ENCODE measurements around the gene DECR2.
"Not testable (repeated sequence)": the region's sequence is repeated elsewhere in the genome, so short reads cannot be mapped to it uniquely, and the experiment has no call there.

DECR2 gene

DNA sequence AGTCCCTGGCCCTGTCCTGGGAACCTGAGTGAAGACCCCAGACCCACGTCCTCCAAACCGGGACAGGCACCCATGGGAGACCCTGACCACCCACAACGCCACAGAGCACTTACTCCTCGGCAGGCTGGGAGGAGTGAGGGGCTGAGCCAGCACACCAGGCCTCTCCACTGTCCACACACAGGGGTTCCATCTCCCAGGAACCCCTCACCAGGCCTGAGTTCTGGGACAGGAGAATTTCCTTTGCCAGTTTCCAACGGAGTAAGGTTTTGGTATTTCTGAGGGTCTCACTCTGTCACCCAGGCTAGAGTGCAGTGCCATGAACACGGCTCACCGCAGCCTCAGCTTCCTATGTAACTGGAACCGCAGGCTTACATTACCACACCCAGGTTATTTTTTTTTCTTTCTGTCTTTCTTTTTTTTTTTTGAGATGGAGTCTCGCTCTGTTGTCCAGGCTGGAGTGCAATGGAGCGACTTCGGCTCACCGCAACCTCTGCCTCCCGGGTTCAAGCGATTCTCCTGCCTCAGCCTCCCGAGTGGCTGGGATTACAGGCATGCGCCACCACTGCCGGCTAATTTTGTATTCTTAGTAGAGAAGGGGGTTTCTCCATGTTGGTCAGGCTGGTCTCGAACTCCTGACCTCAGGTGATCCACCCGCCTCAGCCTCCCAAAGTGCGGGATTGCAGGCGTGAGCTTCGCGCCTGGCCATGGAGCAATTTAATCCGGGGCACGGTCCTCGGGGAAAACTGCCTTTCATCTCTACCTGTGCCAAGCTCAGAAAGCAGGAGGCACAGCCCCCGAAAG, 21.5 kb upstream of the DECR2 start:
- no peak for DNase-seq

DNA sequence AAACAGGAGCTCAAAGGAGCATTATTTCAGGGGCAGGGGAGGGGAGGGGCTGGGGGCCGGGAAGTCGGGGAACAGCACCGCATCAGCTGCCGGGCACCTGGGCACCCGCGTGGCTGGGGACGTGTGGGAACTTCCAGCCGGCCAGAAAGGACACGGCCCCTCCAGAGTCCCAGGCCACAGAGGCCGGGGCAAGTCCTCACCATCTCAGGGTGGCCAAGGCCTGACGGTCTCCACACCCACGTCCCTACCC, 21.0 kb upstream of the DECR2 start:
- no peak for DNase-seq

DNA sequence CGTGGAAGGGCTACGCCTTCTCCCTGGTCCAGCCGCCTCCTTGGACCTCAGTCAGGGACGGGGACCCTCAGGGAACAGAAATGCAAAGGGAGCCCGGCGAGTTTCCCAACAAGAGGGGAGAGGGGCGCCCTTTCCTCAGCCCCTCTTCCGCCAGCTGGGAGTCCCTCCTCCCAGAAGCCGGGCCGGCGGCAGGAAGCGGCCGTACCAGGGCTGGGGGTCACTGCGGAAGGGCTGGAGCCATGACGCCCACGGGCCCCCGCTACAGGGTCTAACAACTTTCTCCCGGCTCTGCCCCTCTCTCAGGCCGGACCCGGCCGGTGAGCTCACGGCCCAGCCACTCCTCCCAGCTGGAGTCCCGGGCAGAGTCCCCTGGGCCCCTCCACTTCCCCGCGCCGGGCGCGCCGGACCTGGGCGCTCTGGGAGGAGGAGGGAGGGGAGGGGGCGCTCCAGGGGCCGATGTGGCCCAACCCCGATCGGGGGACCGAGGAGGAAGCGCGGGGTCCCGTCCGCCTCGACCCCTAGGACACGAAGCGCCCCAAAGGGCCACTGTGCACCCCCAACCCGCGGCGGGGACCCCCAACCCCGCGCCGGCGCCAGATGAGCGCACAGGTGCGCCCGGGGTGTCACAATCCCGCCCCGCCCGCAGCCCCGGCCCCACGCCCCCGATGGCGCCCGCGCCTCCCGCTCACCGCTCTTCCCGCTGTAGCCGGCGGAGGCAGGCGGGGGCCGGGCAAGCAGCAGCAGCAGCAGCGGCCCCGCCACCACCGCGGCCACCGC, 20.5 kb upstream of the DECR2 start:
- no peak for DNase-seq

DNA sequence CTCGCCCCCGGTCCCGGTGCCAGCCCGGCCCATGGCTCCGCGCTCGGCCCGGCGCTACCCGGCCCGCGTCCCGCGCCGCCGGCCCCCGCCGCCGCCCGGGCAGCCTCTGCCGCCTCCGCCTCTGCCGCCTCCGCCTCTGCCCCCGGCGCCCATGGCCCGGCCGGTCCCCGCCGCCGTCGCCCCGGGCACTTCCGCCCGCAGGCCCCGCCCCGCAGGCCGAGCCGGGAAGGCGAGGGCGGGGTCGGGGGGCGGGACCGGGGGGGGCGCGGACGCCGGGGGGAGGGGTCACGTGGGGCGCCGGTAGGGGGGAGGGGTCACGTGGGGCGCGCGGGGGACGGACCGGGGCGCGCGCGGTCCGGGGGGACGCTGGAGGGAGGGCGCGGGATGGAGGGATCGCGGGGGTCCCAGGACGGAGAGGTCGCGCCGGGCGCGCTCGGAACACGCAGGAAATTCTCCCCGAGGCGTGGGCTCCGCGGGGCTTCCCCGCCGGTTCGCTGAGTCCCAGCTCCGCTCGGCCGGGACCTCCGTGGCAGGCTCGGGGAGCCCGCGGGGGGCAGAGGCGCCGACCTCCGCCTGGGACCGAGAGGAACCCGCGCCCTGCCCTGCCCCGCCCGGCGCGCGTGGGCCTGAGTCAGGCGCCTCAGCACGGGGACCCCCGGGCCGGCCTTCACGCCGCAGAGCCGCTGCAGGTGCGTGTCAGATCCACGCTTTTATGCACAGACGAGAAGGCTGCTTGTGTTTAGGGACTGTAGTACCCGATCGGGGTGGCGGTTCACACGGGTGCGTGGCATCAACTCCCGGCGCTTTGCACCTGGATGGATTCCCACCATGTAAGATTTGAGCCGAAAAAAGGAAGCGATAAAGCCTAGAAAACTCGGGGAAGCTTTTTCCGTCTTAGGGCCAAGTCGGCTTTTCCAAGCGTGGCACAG, 19.6 kb upstream of the DECR2 start, which contains the start of gene PGAP6:
TSS of gene PGAP6 (minus strand) at position 190 of the 929 bp plus-strand sequence. CDS start at position 33, 157 bp downstream.
- DNase-seq: peak; percentile 57 to 77

DNA sequence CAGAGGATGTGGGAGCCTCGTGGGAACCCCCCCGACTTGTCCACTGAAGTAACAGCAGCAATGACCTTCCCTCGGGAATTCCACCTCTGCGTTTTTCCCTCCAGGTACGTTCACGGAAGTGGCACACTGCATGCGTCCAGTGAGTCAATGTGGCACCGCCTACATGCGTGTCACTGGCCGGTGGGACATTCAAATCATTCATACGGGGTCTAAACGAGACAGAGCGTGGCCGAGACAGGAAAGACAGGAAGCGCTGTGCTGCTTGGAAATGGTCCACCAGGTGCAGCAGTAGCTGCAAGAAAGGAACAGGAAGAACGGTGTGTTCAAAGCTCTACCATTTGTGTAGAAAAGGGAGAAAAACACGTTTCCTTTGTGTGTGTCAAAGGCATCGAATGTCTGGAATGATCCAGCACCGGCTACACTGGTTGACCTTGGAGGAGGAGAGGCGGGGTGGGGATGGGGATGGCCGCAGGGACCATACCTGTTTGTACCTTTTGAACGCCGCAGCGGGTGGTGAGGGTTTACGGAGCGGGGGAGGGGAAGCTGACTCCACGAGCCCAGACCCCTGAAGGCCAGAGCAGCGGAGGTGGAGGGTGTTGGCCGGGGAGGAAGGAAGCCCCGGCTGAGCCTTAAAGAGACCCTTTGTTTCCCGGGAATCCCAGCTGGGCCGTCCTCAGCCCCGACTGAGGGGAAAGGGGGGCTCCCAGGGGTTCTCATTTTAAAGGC, 18.2 kb upstream of the DECR2 start:
- DNase-seq: no peak

DNA sequence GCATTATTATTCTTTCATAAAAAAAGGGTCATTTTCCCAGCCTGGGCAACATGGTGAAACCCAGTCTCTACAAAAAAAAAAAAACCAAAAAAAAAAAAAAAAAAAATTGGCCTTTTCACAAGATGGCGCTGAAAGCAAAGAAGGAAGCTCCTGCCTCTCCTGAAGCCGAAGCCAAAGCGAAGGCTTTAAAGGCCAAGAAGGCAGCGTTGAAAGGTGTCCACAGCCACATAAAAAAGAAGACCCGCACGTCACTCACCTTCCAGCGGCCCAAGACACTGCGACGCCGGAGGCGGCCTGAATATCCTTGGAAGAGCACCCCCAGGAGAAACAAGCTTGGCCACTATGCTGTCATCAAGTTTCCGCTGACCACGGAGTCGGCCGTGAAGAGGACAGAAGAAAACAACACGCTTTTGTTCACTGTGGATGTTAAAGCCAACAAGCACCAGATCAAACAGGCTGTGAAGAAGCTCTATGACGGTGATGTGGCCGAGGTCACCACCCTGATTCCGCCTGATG, 15.0 kb upstream of the DECR2 start:
- DNase-seq: no peak

DNA sequence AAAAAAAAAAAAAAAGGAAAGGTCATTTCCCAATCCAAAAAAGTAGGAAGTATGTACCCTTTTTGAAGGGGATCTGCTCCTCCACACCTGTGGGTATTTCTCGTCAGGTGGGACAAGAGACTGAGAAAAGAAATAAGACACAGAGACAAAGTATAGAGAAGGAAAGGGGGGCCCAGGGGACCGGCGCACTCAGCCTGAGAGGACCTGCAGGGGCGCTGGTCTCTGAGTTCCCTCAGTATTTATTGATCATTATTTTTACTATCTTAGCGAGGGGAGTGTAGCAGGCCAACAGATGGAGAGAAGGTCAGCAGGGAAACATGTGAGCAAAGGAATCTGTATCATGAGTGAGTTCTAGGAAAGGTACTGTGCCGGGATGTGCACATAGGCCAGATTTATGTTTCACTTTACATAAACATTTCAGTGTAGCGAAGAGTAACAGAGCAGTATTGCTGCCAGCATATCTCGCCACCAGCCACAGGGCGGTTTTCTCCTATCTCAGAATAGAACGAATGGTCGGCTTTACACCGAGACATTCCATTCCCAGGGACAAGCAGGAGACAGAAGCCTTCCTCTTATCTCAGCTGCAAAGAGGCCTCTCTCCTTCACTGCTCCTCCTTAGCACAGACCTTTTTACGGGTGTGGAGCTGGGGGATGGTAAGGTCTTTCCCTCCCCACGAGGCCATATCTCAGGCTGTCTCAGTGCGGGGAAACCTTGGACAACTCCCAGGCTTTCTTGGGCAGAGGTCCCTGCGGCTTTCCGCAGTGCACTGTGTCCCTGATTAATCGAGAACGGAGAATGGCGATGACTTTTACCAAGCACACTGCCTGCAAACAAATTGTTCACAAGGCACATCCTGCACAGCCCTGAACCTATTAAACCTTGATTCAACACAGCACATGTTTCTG, 13.7 kb upstream of the DECR2 start:
- not testable (repeated sequence) for DNase-seq

DNA sequence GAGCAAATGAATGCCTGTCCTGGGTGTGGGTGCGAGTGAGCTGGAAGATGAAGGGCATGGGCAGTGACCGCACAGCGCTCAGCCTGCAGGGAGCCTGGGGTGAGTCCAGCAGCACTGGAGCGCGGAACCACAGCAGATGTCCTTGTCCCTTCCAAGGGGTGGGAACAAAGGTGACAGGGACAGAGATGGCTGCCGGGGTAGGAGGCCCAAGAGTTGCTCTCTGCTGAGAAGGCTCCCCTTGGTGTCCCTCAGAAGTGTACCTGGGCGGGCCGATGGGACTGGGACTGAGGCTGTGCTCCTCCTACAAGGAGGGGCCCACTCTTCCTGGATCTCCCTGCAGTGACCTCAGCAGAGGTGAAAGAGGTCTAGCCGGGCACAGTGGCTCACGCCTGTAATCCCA, 12.3 kb upstream of the DECR2 start:
- DNase-seq: no peak

DNA sequence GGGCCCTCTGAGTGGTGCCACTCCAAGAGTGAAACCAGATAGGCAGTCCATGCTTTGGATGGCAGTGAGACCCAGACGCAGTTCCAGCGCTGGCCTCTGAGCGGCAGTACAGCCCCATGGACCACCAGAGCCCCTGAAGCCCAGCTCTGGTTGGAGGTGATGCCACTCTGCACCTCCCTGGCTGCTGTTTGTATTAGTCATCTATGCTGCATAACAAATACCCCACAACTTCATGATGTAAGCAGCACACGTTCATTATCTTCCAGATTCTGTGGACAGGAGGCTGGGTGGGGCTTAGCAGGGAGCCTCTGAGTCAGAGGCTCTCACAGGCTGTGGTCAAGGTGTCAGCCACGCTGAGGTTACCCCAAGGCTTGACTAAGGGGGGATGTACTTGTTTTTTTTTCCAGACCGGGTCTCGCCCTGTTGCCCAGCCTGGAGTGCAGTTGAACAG, 9.8 kb upstream of the DECR2 start:
- peak in 1 of 2 experiments; percentile 34 for DNase-seq

DNA sequence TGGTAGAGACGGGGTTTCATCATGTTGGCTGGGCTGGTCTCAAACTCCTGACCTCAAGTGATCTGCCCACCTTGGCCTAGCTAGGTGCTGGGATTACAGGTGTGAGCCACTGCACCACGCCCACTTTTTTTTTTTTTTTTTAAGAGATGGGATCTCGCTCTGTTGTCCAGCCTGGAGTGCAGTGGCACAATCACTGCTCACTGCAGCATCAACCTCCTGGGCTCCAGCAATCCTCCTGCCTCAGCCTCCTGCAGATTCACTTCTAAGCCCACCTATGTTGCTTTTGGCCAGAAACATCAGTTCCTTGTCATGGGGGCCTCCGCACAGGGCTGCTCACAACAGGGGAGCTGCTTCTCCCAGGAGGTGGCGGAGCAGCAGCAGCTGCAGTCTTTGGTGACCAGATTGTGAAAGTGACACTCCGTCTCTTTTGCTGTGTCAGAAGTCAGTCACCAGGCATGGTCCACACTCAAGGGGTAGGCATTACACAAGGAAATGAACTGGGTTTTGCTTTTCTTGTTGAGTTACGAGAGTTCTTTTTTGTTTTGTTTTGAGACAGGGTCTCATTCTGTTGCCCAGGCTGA, 9.1 kb upstream of the DECR2 start:
- no peak for DNase-seq

DNA sequence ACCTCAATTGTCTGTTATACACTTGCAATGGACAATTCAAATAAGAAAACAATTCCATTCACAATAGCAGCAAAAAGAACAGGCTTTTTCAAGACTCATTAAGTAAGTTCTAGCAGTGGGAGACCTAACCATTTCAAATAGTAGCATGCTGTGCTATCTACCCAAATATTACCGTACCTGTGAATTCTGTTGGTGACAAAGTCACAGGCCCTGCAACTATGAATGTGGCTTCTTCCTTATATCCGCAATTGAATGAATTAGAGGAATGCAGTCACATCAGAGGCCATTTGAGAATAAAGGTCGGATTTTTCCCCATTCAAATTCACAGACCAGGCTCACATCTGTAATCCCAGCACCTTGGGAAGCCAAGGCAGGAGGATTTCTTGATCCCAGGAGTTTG, 5.5 kb upstream of the DECR2 start:
- peak in 1 of 2 experiments; percentile 36 for DNase-seq

DNA sequence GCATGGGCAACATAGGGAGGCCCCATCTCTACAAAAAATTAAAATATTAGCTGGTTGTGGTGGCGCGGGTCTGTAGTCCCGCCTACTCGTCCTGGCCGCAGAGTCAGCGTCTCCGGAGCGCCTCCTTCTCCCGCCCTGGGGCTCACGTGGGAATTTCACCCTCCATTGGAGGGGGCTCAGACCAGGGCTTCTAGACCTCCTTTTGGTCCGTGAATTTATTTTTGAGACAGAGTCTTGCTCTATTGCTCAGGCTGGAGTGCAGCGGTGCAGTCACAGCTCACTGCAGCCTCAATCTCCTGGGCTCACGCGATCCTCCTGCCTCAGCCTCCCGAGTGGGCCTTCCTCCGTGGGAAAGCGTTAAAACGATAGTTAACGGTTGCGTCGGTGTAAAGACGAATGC, 5.1 kb upstream of the DECR2 start:
- DNase-seq: peak; percentile 37 to 55

DNA sequence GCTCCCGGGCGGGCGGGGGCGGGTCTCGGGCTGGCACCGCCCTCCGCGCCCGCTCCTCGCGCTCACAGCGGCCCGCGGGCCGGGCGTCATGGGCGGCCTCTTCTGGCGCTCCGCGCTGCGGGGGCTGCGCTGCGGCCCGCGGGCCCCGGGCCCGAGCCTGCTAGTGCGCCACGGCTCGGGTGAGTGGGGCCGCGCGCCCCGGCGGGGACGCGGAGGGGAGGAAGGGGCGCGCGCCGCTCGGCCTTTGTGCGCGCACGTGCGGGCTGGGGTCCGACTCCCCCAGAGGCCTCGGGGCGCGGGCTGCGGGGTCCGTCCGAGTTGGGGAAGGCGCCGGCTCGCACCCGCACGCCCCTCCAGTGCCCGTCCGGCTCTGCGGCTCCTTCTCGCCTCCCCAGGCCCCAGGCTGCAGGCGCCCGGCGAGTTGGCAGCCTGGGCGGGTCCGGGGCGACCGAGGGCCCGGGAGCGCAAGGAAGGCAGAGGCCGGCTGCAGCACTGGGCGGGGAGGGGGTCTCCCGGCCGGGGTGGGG, 4.5 kb upstream of the DECR2 start, which contains the start of gene NME4:
TSS of gene NME4 (plus strand) at position 65 of the 527 bp plus-strand sequence. CDS start at position 89, 24 bp downstream.
- peak; percentile 52 to 76 for DNase-seq

DNA sequence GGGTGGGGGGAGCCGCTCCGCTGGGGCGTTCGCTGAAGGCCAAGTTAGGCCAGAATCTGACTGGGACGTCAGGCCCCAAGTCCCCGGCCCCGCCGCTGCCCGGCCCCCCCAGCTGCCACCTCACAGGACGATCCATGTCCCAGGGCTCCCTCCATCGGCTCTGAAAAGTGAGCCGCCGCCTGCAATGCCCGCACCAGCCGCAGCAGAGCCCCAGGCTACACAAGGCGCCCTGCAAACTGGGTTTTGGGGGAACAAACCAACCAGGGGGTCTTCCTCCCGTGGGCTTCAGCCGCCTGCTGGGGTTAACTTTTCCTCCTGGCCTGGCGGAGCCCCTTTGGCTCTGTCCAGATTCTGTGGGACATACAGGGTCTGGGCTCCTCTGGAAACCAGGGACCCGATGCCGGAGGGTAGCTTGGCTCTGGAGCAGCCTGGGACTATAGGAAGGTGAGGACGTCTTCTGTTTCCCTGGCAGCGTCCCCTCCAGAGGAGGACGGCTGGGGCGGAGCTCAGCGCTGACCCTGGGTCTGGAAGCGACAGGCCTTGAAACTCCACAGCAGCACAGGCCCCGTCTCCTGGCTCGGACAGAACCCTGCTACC, 3.9 kb upstream of the DECR2 start:
- DNase-seq: peak; percentile 41 to 69

DNA sequence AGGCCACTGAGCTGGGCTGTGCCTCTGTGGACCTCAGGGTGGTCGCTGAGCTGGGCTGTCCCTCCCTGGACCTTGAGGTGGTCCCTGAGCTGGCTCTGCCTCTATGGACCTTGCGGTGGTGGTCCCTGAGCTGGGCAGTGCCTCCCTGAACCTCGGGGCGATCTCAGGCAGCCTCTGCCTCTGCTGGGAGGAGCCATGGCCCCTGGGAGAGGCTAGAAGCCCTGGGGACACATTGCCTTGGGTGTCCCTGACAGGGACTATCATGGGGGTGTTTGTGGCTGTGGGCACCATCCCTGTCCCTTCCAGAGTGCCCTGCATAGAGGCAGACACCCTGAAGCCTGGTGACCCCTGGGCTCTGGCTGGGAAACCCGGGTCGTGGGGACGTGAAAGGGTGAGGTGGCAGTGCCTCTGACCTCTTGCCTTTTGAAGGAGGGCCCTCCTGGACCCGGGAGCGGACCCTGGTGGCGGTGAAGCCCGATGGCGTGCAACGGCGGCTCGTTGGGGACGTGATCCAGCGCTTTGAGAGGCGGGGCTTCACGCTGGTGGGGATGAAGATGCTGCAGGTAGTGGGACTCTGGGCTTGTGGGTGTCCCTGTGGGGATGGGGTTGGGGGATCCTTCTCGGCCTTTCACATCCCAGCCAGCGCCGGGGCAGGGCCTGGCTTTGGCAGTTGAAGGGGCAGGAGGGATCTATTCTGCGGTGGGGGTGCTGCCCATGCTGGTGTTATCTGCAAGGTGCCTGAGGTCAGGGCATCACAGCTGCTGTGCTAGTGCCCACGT, 2.9 kb upstream of the DECR2 start:
- DNase-seq: no peak

DNA sequence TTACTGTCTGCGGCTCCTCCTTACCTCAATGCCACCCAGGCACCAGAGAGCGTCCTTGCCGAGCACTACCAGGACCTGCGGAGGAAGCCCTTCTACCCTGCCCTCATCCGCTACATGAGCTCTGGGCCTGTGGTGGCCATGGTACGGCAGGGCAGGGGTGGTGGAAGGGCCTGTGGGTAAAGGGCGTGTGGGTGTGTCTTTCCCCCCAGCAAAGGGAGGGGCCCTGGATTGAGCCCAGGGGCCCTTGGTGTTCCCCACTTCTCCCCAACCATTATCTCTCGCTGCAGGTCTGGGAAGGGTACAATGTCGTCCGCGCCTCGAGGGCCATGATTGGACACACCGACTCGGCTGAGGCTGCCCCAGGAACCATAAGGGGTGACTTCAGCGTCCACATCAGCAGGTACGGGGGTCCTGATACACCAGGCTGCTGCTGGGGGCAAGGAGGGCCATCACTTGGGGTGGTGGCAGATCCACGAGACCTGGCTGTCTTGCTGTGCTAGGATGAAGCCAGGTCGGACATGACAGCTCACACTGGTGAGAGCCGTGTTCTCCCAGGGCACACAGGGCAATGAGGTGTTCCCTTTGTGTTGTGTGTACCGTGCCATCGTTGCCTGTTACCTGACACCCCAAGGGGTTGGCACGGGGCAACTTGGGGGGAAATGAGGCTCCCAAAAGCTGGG, 2.2 kb upstream of the DECR2 start:
- no peak for DNase-seq

DNA sequence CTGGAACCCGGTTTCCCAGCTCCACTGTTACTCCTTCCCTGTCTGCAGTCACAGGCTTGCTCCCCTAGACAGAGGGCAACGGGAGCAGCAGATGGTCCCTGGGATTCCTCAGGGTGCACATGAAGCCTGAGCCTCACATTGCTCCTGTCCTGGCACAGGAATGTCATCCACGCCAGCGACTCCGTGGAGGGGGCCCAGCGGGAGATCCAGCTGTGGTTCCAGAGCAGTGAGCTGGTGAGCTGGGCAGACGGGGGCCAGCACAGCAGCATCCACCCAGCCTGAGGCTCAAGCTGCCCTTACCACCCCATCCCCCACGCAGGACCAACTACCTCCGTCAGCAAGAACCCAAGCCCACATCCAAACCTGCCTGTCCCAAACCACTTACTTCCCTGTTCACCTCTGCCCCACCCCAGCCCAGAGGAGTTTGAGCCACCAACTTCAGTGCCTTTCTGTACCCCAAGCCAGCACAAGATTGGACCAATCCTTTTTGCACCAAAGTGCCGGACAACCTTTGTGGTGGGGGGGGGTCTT, 1.6 kb upstream of the DECR2 start:
- no peak for DNase-seq

DNA sequence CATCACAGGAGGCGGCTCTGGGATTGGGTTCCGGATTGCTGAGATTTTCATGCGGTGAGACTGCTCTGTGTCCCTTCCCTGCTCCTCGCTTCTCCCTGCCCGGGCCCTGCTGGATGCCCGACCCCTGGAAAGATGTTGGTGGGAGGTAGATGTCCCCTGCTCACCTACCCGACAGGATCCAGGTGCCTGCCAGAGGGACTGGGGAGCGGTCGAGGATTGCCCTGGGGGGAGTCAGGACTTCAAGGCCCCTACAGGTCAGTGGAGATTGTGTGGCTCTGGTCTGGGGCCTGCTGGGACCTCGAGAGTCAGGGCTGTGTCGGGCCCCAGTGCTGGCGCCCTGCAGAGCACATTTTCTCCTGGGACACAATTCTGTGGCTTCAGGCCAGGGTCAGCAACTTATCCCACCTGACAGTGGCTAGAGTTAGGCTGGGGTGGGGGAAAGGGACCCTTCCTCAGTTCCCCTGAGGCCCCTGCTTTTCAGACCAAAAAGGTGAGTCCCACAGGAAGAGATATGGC, 3.3 kb downstream of the DECR2 start:
- DNase-seq: no peak
